HCT116 (cell line): ENCODE results near the gene RETNLB. TPM values are rescaled to one million over a fixed set of nuclear protein-coding genes. Genes with fewer than 3 reads are reported as not detected.

ENCODE experiments used
- ATAC-seq: fragments of 200-7000 bp; cut with Tn5 transposase; 2 replicates; pipeline ENCODE4 v1.9.1; 2020; ENCODE audit warnings: mild to moderate bottlenecking, moderate library complexity
- BruUV-seq: library from RNA; stranded (reverse); fragments of 400-500 nt; replicated peaks from 2 replicates; lab custom pipeline; 2021; lab: Mats Ljungman, UMichigan
- CTCF ChIA-PET: fragments of 300-600 bp; sonication (Branson Sonifier 250); formaldehyde crosslinking; loops from one replicate; lab custom pipeline; 2021; ENCODE audit warnings: antibody characterized with exemption; lab: Charles Lee
- POLR2A ChIA-PET: fragments of 300-600, 350-600 bp; sonication (Branson Sonifier 250); formaldehyde crosslinking; loops from one replicate; lab custom pipeline; 2021; ENCODE audit warnings: antibody characterized with exemption; lab: Charles Lee
- RAD21 ChIA-PET, 2 experiments: fragments of 300-600 bp; sonication (Branson Sonifier 250); formaldehyde crosslinking; loops; one replicate each; lab custom pipeline; 2023; ENCODE audit warnings: low total read pairs in 2 of 2; ENCODE audit not compliant: uncharacterized antibody in 2 of 2, unreplicated experiment in 2 of 2, low non-redundant PET in 1 of 2; lab: Charles Lee
- DNase-seq: peaks from one replicate; pipeline ENCODE4 v3.0.0-alpha.2; 2010; ENCODE audit warnings: low read depth, low spot score
- H2AFZ ChIP-seq: fragments of 200-600 bp; shearing (Covaris generic), sonication (generic); 2 replicates; pipeline ENCODE4 v1.6.1; 2017; ENCODE audit warnings: low read depth, mixed run types, mixed read lengths, antibody characterized with exemption, low read length; ENCODE audit not compliant: poor library complexity, severe bottlenecking
- H3K27ac ChIP-seq: 2 replicates; pipeline ENCODE4 v1.5.1; 2012; ENCODE audit warnings: low read depth, low read length
- H3K27me3 ChIP-seq: fragments of 200-600 bp; sonication (generic); 2 replicates; pipeline ENCODE4 v1.6.1; 2016; ENCODE audit warnings: mixed run types, low read length, mixed read lengths; ENCODE audit not compliant: insufficient read depth
- H3K36me3 ChIP-seq, 2 experiments: fragments of 200-500 bp in 1 of 2; fragments of 200-600 bp in 1 of 2; sonication (Bioruptor generic) in 1 of 2; sonication (generic) in 1 of 2; 2 replicates each; pipeline versions ENCODE4 v1.5.1 to v1.6.1; 2014 to 2016; ENCODE audit warnings: low read length in 2 of 2, inconsistent platforms in 1 of 2, mixed read lengths in 1 of 2, mixed run types in 1 of 2; ENCODE audit not compliant: insufficient read depth in 2 of 2, control insufficient read depth in 1 of 2
- H3K4me1 ChIP-seq, 2 experiments: fragments of 200-600 bp in 1 of 2; sonication (generic) in 1 of 2; 2 replicates each; pipeline versions ENCODE4 v1.5.1 to v1.6.1; 2012 to 2017; ENCODE audit warnings: low read length in 2 of 2, inconsistent platforms in 1 of 2, mild to moderate bottlenecking in 1 of 2, mixed read lengths in 1 of 2, mixed run types in 1 of 2, moderate library complexity in 1 of 2; ENCODE audit not compliant: insufficient read depth in 2 of 2, control insufficient read depth in 1 of 2
- H3K4me2 ChIP-seq: fragments of 200-600 bp; sonication (generic); 2 replicates; pipeline ENCODE4 v1.6.1; 2017; ENCODE audit warnings: mixed run types, low read length, mixed read lengths
- H3K4me3 ChIP-seq, 2 experiments: fragments of 200-600 bp in 1 of 2; sonication (generic) in 1 of 2; replicated peaks in 1 of 2; 2 replicates each; pipeline ENCODE4 v1.5.1; 2011 to 2016; ENCODE audit warnings: low read length in 2 of 2, control low read depth in 1 of 2, low read depth in 1 of 2, mild to moderate bottlenecking in 1 of 2, mixed read lengths in 1 of 2, mixed run types in 1 of 2
- H3K79me2 ChIP-seq: fragments of 200-600 bp; sonication (generic); 2 replicates; pipeline ENCODE4 v1.6.1; 2017; ENCODE audit warnings: mild to moderate bottlenecking, mixed run types, low read length, moderate library complexity, mixed read lengths; ENCODE audit not compliant: insufficient read depth
- H3K9ac ChIP-seq: fragments of 200-600 bp; sonication (generic); 2 replicates; pipeline ENCODE4 v1.6.1; 2016; ENCODE audit warnings: low read length, mixed read lengths
- H3K9me2 ChIP-seq: fragments of 200-600 bp; sonication (generic), shearing (Covaris generic); 2 replicates; pipeline ENCODE4 v1.6.1; 2017; ENCODE audit warnings: mixed run types, mild to moderate bottlenecking, moderate library complexity; ENCODE audit not compliant: insufficient read depth
- H3K9me3 ChIP-seq, 2 experiments: fragments of 200-500 bp in 1 of 2; fragments of 200-600 bp in 1 of 2; sonication (Bioruptor generic) in 1 of 2; sonication (generic) in 1 of 2; 2 replicates each; pipeline ENCODE4 v1.6.1; 2014 to 2017; ENCODE audit warnings: low read length in 2 of 2, mixed read lengths in 2 of 2, inconsistent platforms in 1 of 2, low read depth in 1 of 2, mild to moderate bottlenecking in 1 of 2, mixed run types in 1 of 2, moderate library complexity in 1 of 2; ENCODE audit not compliant: control insufficient read depth in 1 of 2, insufficient read depth in 1 of 2
- H4K20me1 ChIP-seq: fragments of 200-600 bp; sonication (generic), shearing (Covaris generic); 2 replicates; pipeline ENCODE4 v1.6.1; 2017; ENCODE audit warnings: mixed run types, mild to moderate bottlenecking, moderate library complexity; ENCODE audit not compliant: insufficient read depth
- ATF3 ChIP-seq: IDR thresholded peaks from 2 replicates; pipeline ENCODE4 v1.6.1; 2012
- CBX3 ChIP-seq: IDR thresholded peaks from 2 replicates; pipeline ENCODE4 v1.6.1; 2012; ENCODE audit warnings: low read depth
- CEBPB ChIP-seq: IDR thresholded peaks from 2 replicates; pipeline ENCODE4 v1.6.1; 2012; ENCODE audit warnings: low read depth
- EGR1 ChIP-seq: IDR thresholded peaks from 2 replicates; pipeline ENCODE4 v1.6.1; 2012; ENCODE audit warnings: low read depth
- ELF1 ChIP-seq: IDR thresholded peaks from 2 replicates; pipeline ENCODE4 v1.6.1; 2012; ENCODE audit warnings: low read depth, borderline replicate concordance
- EZH2 ChIP-seq: fragments of 200-600 bp; sonication (generic); IDR thresholded peaks from 2 replicates; pipeline ENCODE4 v1.6.1; 2017; ENCODE audit warnings: antibody characterized with exemption, mixed run types
- FOSL1 ChIP-seq: IDR thresholded peaks from 2 replicates; pipeline ENCODE4 v1.6.1; 2012; ENCODE audit warnings: low read depth
- JUND ChIP-seq: IDR thresholded peaks from 2 replicates; pipeline ENCODE4 v1.6.1; 2012
- MAX ChIP-seq: IDR thresholded peaks from 2 replicates; pipeline ENCODE4 v1.6.1; 2012
- POLR2AphosphoS5 ChIP-seq: IDR thresholded peaks from 2 replicates; pipeline ENCODE4 v1.6.1; 2011; ENCODE audit warnings: mild to moderate bottlenecking, low read depth, low read length, moderate library complexity
- REST ChIP-seq: IDR thresholded peaks from 2 replicates; pipeline ENCODE4 v1.6.1; 2012; ENCODE audit warnings: low read depth
- SIN3A ChIP-seq: IDR thresholded peaks from 2 replicates; pipeline ENCODE4 v1.6.1; 2012; ENCODE audit warnings: low read depth
- SP1 ChIP-seq: IDR thresholded peaks from 2 replicates; pipeline ENCODE4 v1.6.1; 2012; ENCODE audit warnings: low read depth
- SRF ChIP-seq: IDR thresholded peaks from 2 replicates; pipeline ENCODE4 v1.6.1; 2012; ENCODE audit warnings: low read depth
- TCF7L2 ChIP-seq: IDR thresholded peaks from 2 replicates; pipeline ENCODE4 v1.7.0; 2011; ENCODE audit warnings: borderline replicate concordance, inconsistent platforms; ENCODE audit not compliant: insufficient read depth, insufficient read length; ENCODE audit errors: extremely low read depth
- ZBTB33 ChIP-seq: IDR thresholded peaks from 2 replicates; pipeline ENCODE4 v1.6.1; 2011; ENCODE audit warnings: mild to moderate bottlenecking, low read length, moderate library complexity; ENCODE audit not compliant: insufficient replicate concordance; ENCODE audit errors: extremely low read depth
- intact Hi-C: fragments of 100-400 bp; cut with micrococcal nuclease; formaldehyde crosslinking; loops from 2 replicates; pipeline ENCODE4 v1.10.0; 2022
- total RNA-seq: library from RNA; stranded (reverse); gene quantifications from one replicate; pipeline ENCODE4 v1.2.1, GENCODE V29; 2021; ENCODE audit not compliant: unreplicated experiment

Gene RETNLB
- total RNA-seq, 1 experiment from 2014 or later = not detected

GRCh38 chr3:108744762-108745161 is 12.4 kb downstream of the RETNLB start:
- Histone ChIP-seq H3K9me2 (no peaks in the 10 kb centered on the region), H3K9ac (no peak overlapping the region), H2AFZ (no peak overlapping the region), H3K27me3 (no peaks in the 10 kb centered on the region), H3K79me2 (no peaks in the 10 kb centered on the region), H3K36me3 (no peaks in the 10 kb centered on the region), H3K4me1 (no peaks in the 10 kb centered on the region), H3K4me2 (no peak overlapping the region), H3K27ac (no peak overlapping the region), H3K9me3 (no peaks in the 10 kb centered on the region), H4K20me1 (no peaks in the 10 kb centered on the region), H3K4me3 (no peak overlapping the region)
- intact Hi-C loops = no loop called here
- DNase-seq = no peak
- no TSS peak for BruUV-seq
- RAD21 ChIA-PET = no interaction called here
- POLR2A ChIA-PET = no interaction called here
- CTCF ChIA-PET = no interaction called here
- no peak for ATAC-seq
- TF ChIP-seq REST (no peak), EGR1 (no peak), POLR2AphosphoS5 (no peak)
- TF ChIP-seq, all 23 proteins: peak for 0

- H3K36me3 ChIP-seq = no peaks in the 10 kb centered on the region
- no peaks in the 10 kb centered on the region for H4K20me1 ChIP-seq
- no peaks in the 10 kb centered on the region for H3K9me2 ChIP-seq
- H3K4me2 ChIP-seq = no peak overlapping the region
- H3K27ac ChIP-seq = no peak overlapping the region
- POLR2A ChIA-PET = no interaction called here
- no peaks in the 10 kb centered on the region for H3K27me3 ChIP-seq
- H3K9ac ChIP-seq = no peak overlapping the region
- no peaks in the 10 kb centered on the region for H3K9me3 ChIP-seq
- H3K4me1 ChIP-seq = no peaks in the 10 kb centered on the region
- BruUV-seq = no TSS peak
- no peak for ATAC-seq
- no peak for TF ChIP-seq CBX3
- TF ChIP-seq POLR2AphosphoS5 = no peak
- TF ChIP-seq ELF1 = no peak
- TF ChIP-seq SP1 = no peak
- TF ChIP-seq EGR1 = no peak
- TF ChIP-seq TCF7L2 = no peak
- TF ChIP-seq FOSL1 = no peak
- TF ChIP-seq EZH2 = no peak
- no peak for TF ChIP-seq SIN3A
- no peak for TF ChIP-seq JUND
- no peak for TF ChIP-seq ZBTB33
- no peak for TF ChIP-seq MAX
- no peak for TF ChIP-seq CEBPB
- TF ChIP-seq ATF3 = no peak
- no peak for TF ChIP-seq SRF
- TF ChIP-seq, all 23 proteins: peak for 0
- ChIA-PET RAD21 (no interaction called here), CTCF (no interaction called here)
- DNase-seq = no peak
- intact Hi-C loops = no loop called here
- H3K4me3 ChIP-seq = no peak overlapping the region
- no peaks in the 10 kb centered on the region for H3K79me2 ChIP-seq
- H2AFZ ChIP-seq = no peak overlapping the region
Measured at GRCh38 chr3:108742929-108743328, 14.3 kb downstream of the RETNLB start.
